HG02840 (cell line): Measurements from ENCODE around the gene SUMO4.

Experiments used
- ATAC-seq: cut with Tn5 transposase; IDR thresholded peaks from one replicate; pipeline ENCODE4 v1.9.1; 2021; ENCODE audit warnings: mild to moderate bottlenecking, moderate library complexity, moderate number of reproducible peaks; ENCODE audit not compliant: unreplicated experiment, low FRiP score

The SUMO4 gene

GRCh38 chr6:149449831-149450678 lies 50.0 kb downstream of the SUMO4 start:
- ATAC-seq = no peak
